RWPE1 (cell line): ENCODE results near the gene FLYWCH1.
A peak's percentile ranks its signal among the peaks of the same experiment; 100 is the strongest.

Experiments used
- CTCF ChIA-PET: fragments of 350-600 bp; sonication (Branson Sonifier 250); formaldehyde crosslinking; extraction: SDS; loops from one replicate; lab custom pipeline; 2021; lab: Yijun Ruan, JAX
- POLR2A ChIA-PET: fragments of 400-600 bp; formaldehyde crosslinking; extraction: SDS; loops from one replicate; lab custom pipeline; 2020; ENCODE audit warnings: antibody characterized with exemption; ENCODE audit not compliant: low non-redundant PET; lab: Yijun Ruan, JAX
- DNase-seq: peaks from one replicate; pipeline ENCODE4 v3.0.0; 2012; ENCODE audit warnings: low spot score
- H3K27ac ChIP-seq: fragments of 450-650 bp; 2 replicates; pipeline ENCODE4 v1.5.1; 2017
- CTCF ChIP-seq: fragments of 450-650 bp; conservative IDR thresholded peaks from 2 replicates; pipeline ENCODE4 v1.5.1; 2017; ENCODE audit warnings: low read depth, mild to moderate bottlenecking

Gene FLYWCH1

GRCh38 chr16:2919511-2920255, 8.0 kb downstream of the FLYWCH1 start:
- ChIA-PET CTCF (interaction anchor here (0.7 to 1.1 kb wide), 6 partner anchors 8 to 49 kb away, joined by 3 to 13 read pairs (median 6); partner anchors contain the start of gene FLYWCH1), POLR2A (interaction anchor here (0.5 to 0.7 kb wide), 3 partner anchors 14 to 1464 kb away, joined by 3 to 6 read pairs (median 3); partner anchors contain the start of gene FLYWCH2)
- DNase-seq = peak; percentile 55
- peak overlapping the region; percentile 95 for H3K27ac ChIP-seq
- TF ChIP-seq CTCF = peak; percentile 87

- DNase-seq = no peak
- no peak for TF ChIP-seq CTCF
- POLR2A ChIA-PET = no interaction called here
- peak overlapping the region; percentile 72; the same call in 1 of the 2 replicates for H3K27ac ChIP-seq
- CTCF ChIA-PET = no interaction called here
These were observed 11.8 kb downstream of the FLYWCH1 start for GRCh38 chr16:2923481-2923880.

GRCh38 chr16:2924901-2925755, 13.4 kb downstream of the FLYWCH1 start:
- ChIA-PET POLR2A (no interaction called here), CTCF (interaction anchor here (0.6 to 0.7 kb wide), 3 partner anchors 35 to 44 kb away, joined by 3 to 5 read pairs (median 3); partner anchors contain the start of gene KREMEN2)
- peak overlapping the region; percentile 72 for H3K27ac ChIP-seq
- no peak for TF ChIP-seq CTCF
- DNase-seq = peak; percentile 16

- no peak for DNase-seq
- no peak for TF ChIP-seq CTCF
- H3K27ac ChIP-seq = peak overlapping the region; percentile 72
- ChIA-PET CTCF (interaction anchor here (0.5 to 1.8 kb wide), 6 partner anchors 17 to 152 kb away, joined by 3 to 13 read pairs (median 3); no protein-coding TSS in a partner anchor), POLR2A (no interaction called here)
These were observed 14.4 kb downstream of the FLYWCH1 start for GRCh38 chr16:2925951-2926649.

GRCh38 chr16:2926650-2926999, 14.9 kb downstream of the FLYWCH1 start:
- CTCF ChIA-PET = interaction anchor here (0.5 to 1.8 kb wide), 6 partner anchors 8 to 152 kb away, joined by 3 to 13 read pairs (median 3); no protein-coding TSS in a partner anchor
- no peak for DNase-seq
- POLR2A ChIA-PET = no interaction called here
- TF ChIP-seq CTCF = no peak
- H3K27ac ChIP-seq = no peak overlapping the region
